ENCODE data around the gene RNASET2.
"Not testable (repeated sequence)": the region's sequence is repeated elsewhere in the genome, so short reads cannot be mapped to it uniquely, and the experiment has no call there.

Gene RNASET2

GRCh38 chr6:166886773-166887172 is 69.6 kb downstream of the RNASET2 start:
- H3K9me3 ChIP-seq (ENCODE audit: control insufficient read depth in 1 of 2, low read length in 2 of 2); H3K4me3 ChIP-seq (ENCODE audit: low read depth in 1 of 2, low read length in 2 of 2); H3K27ac ChIP-seq (ENCODE audit: low read depth, low read length); H3K9ac ChIP-seq (ENCODE audit: low read depth in 1 of 2, low read length in 2 of 2); H3K27me3 ChIP-seq (ENCODE audit: control insufficient read depth in 1 of 2, insufficient read depth in 2 of 2, low read length in 2 of 2); H3K4me1 ChIP-seq (ENCODE audit: control insufficient read depth in 1 of 2, insufficient read depth in 2 of 2, low read length in 2 of 2); H3K36me3 ChIP-seq (ENCODE audit: control insufficient read depth in 1 of 2, insufficient read depth in 2 of 2, low read length in 2 of 2): not testable (repeated sequence)

GRCh38 chr6:166884958-166885357 is 71.4 kb downstream of the RNASET2 start:
- not testable (repeated sequence) for H3K4me1 ChIP-seq (ENCODE audit: control insufficient read depth in 1 of 2, insufficient read depth in 2 of 2, low read length in 2 of 2); H3K27me3 ChIP-seq (ENCODE audit: control insufficient read depth in 1 of 2, insufficient read depth in 2 of 2, low read length in 2 of 2); H3K4me3 ChIP-seq (ENCODE audit: low read depth in 1 of 2, low read length in 2 of 2); H3K9me3 ChIP-seq (ENCODE audit: control insufficient read depth in 1 of 2, low read length in 2 of 2); H3K27ac ChIP-seq (ENCODE audit: low read depth, low read length); H3K9ac ChIP-seq (ENCODE audit: low read depth in 1 of 2, low read length in 2 of 2); H3K36me3 ChIP-seq (ENCODE audit: control insufficient read depth in 1 of 2, insufficient read depth in 2 of 2, low read length in 2 of 2)

- no peaks in the 10 kb centered on the region for H3K27me3 ChIP-seq (ENCODE audit: control insufficient read depth in 1 of 2, insufficient read depth in 2 of 2, low read length in 2 of 2)
- no peak overlapping the region for H3K4me3 ChIP-seq (ENCODE audit: low read depth in 1 of 2, low read length in 2 of 2)
- no peak overlapping the region for H3K27ac ChIP-seq (ENCODE audit: low read depth, low read length)
- no peaks in the 10 kb centered on the region for H3K9me3 ChIP-seq (ENCODE audit: control insufficient read depth in 1 of 2, low read length in 2 of 2)
- no peaks in the 10 kb centered on the region for H3K36me3 ChIP-seq (ENCODE audit: control insufficient read depth in 1 of 2, insufficient read depth in 2 of 2, low read length in 2 of 2)
- no peak overlapping the region for H3K9ac ChIP-seq (ENCODE audit: low read depth in 1 of 2, low read length in 2 of 2)
- H3K4me1 ChIP-seq (ENCODE audit: control insufficient read depth in 1 of 2, insufficient read depth in 2 of 2, low read length in 2 of 2): no peaks in the 10 kb centered on the region
Measured at GRCh38 chr6:166879594-166879993, 76.8 kb downstream of the RNASET2 start.
